ENCODE data around the gene NIPAL4.

Gene NIPAL4

GRCh38 chr5:157492886-157493285, 32.9 kb downstream of the NIPAL4 start:
- Histone ChIP-seq H3K27me3 (ENCODE audit: control insufficient read depth, insufficient read depth, low read length) (no peaks in the 10 kb centered on the region), H3K4me1 (ENCODE audit: control insufficient read depth, insufficient read depth, low read length) (no peaks in the 10 kb centered on the region), H3K4me3 (ENCODE audit: low read depth, low read length) (no peak overlapping the region), H3K9ac (ENCODE audit: low read depth, low read length) (no peak overlapping the region), H3K36me3 (ENCODE audit: control insufficient read depth, insufficient read depth, low read length) (no peaks in the 10 kb centered on the region), H3K9me3 (ENCODE audit: control insufficient read depth, insufficient read depth, low read length) (no peaks in the 10 kb centered on the region)

DNA sequence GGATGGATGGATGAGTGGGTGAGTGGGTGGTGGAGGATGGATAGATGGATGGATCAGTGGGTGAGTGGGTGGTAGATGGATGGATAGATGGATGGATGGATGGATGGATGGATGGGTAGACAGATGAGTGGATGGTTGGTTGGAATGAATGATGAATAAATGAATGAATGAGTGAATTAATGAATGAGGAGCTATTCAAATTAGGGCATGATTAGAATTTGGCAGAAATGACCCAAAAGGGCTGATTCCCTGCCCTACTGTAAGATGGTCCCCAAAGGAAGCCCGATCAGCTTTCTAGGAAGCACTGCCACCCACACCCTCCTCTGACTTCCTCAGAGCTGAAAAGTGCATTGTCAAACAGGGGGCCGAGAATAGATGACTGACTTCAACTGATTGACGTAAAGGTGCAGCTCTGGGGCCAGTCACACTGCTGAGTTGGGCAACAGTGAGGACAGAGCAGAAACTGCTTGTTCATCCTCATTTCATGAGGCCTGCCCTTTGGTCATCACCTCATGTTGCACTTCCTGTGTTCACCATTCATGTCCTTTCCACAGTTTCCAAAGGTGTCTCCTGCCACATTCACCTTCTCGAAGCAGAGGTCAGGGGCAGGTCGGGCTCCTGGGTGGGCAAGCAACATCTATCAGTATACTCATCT, 34.3 kb downstream of the NIPAL4 start:
- no peak overlapping the region for H3K4me3 ChIP-seq (ENCODE audit: low read depth, low read length)
- no peaks in the 10 kb centered on the region for H3K27me3 ChIP-seq (ENCODE audit: control insufficient read depth, insufficient read depth, low read length)
- no peaks in the 10 kb centered on the region for H3K36me3 ChIP-seq (ENCODE audit: control insufficient read depth, insufficient read depth, low read length)
- H3K9ac ChIP-seq (ENCODE audit: low read depth, low read length), result no peak overlapping the region
- H3K9me3 ChIP-seq (ENCODE audit: control insufficient read depth, insufficient read depth, low read length), result no peaks in the 10 kb centered on the region
- no peaks in the 10 kb centered on the region for H3K4me1 ChIP-seq (ENCODE audit: control insufficient read depth, insufficient read depth, low read length)

DNA sequence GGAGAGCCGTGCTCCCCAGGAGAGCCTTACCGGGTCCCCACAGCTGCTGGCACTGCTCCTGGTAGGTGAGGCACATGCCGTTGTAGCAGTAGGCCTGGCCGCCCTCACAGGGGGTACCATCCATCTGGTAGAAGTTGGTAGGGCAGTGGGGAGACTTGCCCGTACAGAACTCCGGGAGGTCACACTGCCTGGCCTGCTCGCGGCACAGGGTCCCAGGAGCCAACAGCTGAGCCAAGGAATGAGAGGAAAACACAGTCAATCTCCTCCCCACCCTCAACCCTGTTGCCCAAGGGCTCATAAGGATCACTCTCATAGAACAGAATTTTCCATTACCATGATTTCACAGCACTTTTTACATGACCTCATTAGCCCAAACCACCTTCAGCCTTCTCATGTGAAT, 36.9 kb downstream of the NIPAL4 start:
- H3K9ac ChIP-seq (ENCODE audit: low read depth, low read length), result no peak overlapping the region

DNA sequence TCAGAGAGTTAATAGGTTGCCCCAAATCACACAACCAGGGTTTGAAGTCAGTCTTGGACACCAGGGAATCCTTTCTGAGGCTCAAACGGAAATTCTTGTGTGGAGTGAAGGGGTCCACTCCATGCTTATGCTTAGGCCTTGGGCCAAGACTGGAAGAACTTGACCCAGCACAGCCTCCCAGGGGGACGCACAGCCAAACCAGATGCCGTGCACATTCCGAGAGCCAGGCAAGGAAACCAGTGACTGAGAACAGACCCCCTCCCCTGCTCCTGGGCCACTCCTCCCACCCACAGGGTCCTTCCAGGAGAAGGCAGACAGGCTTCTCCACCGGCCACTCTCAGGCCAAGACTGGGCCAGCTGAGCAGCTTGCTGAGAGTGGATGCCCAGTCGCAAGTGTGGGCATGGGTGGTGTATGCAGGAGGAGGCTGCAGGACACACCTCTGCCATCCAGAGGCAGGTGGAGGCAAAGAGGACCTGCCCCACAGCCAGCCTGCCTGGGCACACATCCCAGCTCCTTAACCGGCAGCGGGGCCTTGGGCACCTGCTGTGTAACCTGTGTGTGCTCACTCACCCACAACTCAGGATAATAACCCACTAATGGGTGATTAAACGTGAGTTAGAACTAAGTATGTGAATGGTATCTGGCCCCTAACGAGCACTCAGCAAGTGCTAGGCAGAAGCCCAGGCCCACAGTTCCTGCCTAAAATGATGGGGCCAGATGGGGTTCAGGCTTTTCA, 38.0 kb downstream of the NIPAL4 start:
- no peak overlapping the region for H3K9ac ChIP-seq (ENCODE audit: low read depth, low read length)
- H3K27me3 ChIP-seq (ENCODE audit: control insufficient read depth, insufficient read depth, low read length), result no peaks in the 10 kb centered on the region
- H3K4me1 ChIP-seq (ENCODE audit: control insufficient read depth, insufficient read depth, low read length), result no peaks in the 10 kb centered on the region
- H3K36me3 ChIP-seq (ENCODE audit: control insufficient read depth, insufficient read depth, low read length), result no peaks in the 10 kb centered on the region
- H3K9me3 ChIP-seq (ENCODE audit: control insufficient read depth, insufficient read depth, low read length), result no peaks in the 10 kb centered on the region
- no peak overlapping the region for H3K4me3 ChIP-seq (ENCODE audit: low read depth, low read length)

More for the DNA sequence above, 36.9 kb downstream of the NIPAL4 start:
- H3K4me3 ChIP-seq (ENCODE audit: low read depth, low read length), result no peak overlapping the region
- no peaks in the 10 kb centered on the region for H3K4me1 ChIP-seq (ENCODE audit: control insufficient read depth, insufficient read depth, low read length)
- H3K36me3 ChIP-seq (ENCODE audit: control insufficient read depth, insufficient read depth, low read length), result no peaks in the 10 kb centered on the region
- H3K27me3 ChIP-seq (ENCODE audit: control insufficient read depth, insufficient read depth, low read length), result no peaks in the 10 kb centered on the region
- no peaks in the 10 kb centered on the region for H3K9me3 ChIP-seq (ENCODE audit: control insufficient read depth, insufficient read depth, low read length)

GRCh38 chr5:157502143-157502647, 42.2 kb downstream of the NIPAL4 start:
- Histone ChIP-seq H3K27me3 (ENCODE audit: control insufficient read depth, insufficient read depth, low read length) (no peaks in the 10 kb centered on the region), H3K4me1 (ENCODE audit: control insufficient read depth, insufficient read depth, low read length) (no peaks in the 10 kb centered on the region), H3K9ac (ENCODE audit: low read depth, low read length) (no peak overlapping the region), H3K4me3 (ENCODE audit: low read depth, low read length) (no peak overlapping the region), H3K36me3 (ENCODE audit: control insufficient read depth, insufficient read depth, low read length) (no peaks in the 10 kb centered on the region), H3K9me3 (ENCODE audit: control insufficient read depth, insufficient read depth, low read length) (no peaks in the 10 kb centered on the region)

DNA sequence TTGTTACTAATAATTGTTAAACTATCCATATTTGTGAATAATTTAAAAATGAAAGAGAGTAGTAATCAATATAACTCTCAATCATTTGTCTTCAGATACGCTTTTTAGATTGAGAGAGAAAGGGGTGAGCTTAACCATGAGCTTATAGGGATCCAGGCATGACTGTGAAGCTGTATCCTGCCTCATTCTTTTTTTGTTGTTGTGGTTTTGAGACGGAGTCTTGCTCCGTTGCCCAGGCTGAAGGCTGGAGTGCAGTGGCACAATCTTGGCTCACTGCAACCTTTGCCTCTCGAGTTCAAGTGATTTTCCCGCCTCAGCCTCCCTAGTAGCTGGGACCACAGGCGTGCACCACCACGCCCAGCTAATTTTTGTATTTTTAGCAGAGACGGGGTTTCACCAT, 44.0 kb downstream of the NIPAL4 start:
- H3K27me3 ChIP-seq (ENCODE audit: control insufficient read depth, insufficient read depth, low read length), result no peaks in the 10 kb centered on the region
- no peaks in the 10 kb centered on the region for H3K4me1 ChIP-seq (ENCODE audit: control insufficient read depth, insufficient read depth, low read length)
- H3K9ac ChIP-seq (ENCODE audit: low read depth, low read length), result no peak overlapping the region
- no peak overlapping the region for H3K4me3 ChIP-seq (ENCODE audit: low read depth, low read length)
- H3K36me3 ChIP-seq (ENCODE audit: control insufficient read depth, insufficient read depth, low read length), result no peaks in the 10 kb centered on the region
- H3K9me3 ChIP-seq (ENCODE audit: control insufficient read depth, insufficient read depth, low read length), result no peaks in the 10 kb centered on the region

- Histone ChIP-seq H3K4me3 (ENCODE audit: low read depth, low read length) (no peak overlapping the region), H3K27me3 (ENCODE audit: control insufficient read depth, insufficient read depth, low read length) (no peaks in the 10 kb centered on the region), H3K36me3 (ENCODE audit: control insufficient read depth, insufficient read depth, low read length) (no peaks in the 10 kb centered on the region), H3K9me3 (ENCODE audit: control insufficient read depth, insufficient read depth, low read length) (no peaks in the 10 kb centered on the region), H3K4me1 (ENCODE audit: control insufficient read depth, insufficient read depth, low read length) (no peaks in the 10 kb centered on the region), H3K9ac (ENCODE audit: low read depth, low read length) (no peak overlapping the region)
Measured at GRCh38 chr5:157505496-157505895, 45.5 kb downstream of the NIPAL4 start.

GRCh38 chr5:157506066-157506590, 46.1 kb downstream of the NIPAL4 start:
- H3K36me3 ChIP-seq (ENCODE audit: control insufficient read depth, insufficient read depth, low read length), result no peaks in the 10 kb centered on the region
- H3K9me3 ChIP-seq (ENCODE audit: control insufficient read depth, insufficient read depth, low read length), result no peaks in the 10 kb centered on the region

GRCh38 chr5:157506981-157507780, 47.2 kb downstream of the NIPAL4 start:
- Histone ChIP-seq H3K4me3 (ENCODE audit: low read depth, low read length) (no peak overlapping the region), H3K27me3 (ENCODE audit: control insufficient read depth, insufficient read depth, low read length) (no peaks in the 10 kb centered on the region), H3K36me3 (ENCODE audit: control insufficient read depth, insufficient read depth, low read length) (no peaks in the 10 kb centered on the region), H3K4me1 (ENCODE audit: control insufficient read depth, insufficient read depth, low read length) (no peaks in the 10 kb centered on the region), H3K9me3 (ENCODE audit: control insufficient read depth, insufficient read depth, low read length) (no peaks in the 10 kb centered on the region), H3K9ac (ENCODE audit: low read depth, low read length) (no peak overlapping the region)

More at GRCh38 chr5:157506066-157506590, 46.1 kb downstream of the NIPAL4 start:
- Histone ChIP-seq H3K4me1 (ENCODE audit: control insufficient read depth, insufficient read depth, low read length) (no peaks in the 10 kb centered on the region), H3K27me3 (ENCODE audit: control insufficient read depth, insufficient read depth, low read length) (no peaks in the 10 kb centered on the region), H3K9ac (ENCODE audit: low read depth, low read length) (no peak overlapping the region), H3K4me3 (ENCODE audit: low read depth, low read length) (no peak overlapping the region)

GRCh38 chr5:157509093-157509492, 49.1 kb downstream of the NIPAL4 start:
- no peaks in the 10 kb centered on the region for H3K9me3 ChIP-seq (ENCODE audit: control insufficient read depth, insufficient read depth, low read length)
- no peak overlapping the region for H3K9ac ChIP-seq (ENCODE audit: low read depth, low read length)
- no peaks in the 10 kb centered on the region for H3K4me1 ChIP-seq (ENCODE audit: control insufficient read depth, insufficient read depth, low read length)
- no peaks in the 10 kb centered on the region for H3K36me3 ChIP-seq (ENCODE audit: control insufficient read depth, insufficient read depth, low read length)
- no peaks in the 10 kb centered on the region for H3K27me3 ChIP-seq (ENCODE audit: control insufficient read depth, insufficient read depth, low read length)
- H3K4me3 ChIP-seq (ENCODE audit: low read depth, low read length), result no peak overlapping the region

GRCh38 chr5:157509587-157509986, 49.6 kb downstream of the NIPAL4 start:
- Histone ChIP-seq H3K4me3 (ENCODE audit: low read depth, low read length) (no peak overlapping the region), H3K9ac (ENCODE audit: low read depth, low read length) (no peak overlapping the region), H3K27me3 (ENCODE audit: control insufficient read depth, insufficient read depth, low read length) (no peaks in the 10 kb centered on the region), H3K36me3 (ENCODE audit: control insufficient read depth, insufficient read depth, low read length) (no peaks in the 10 kb centered on the region), H3K9me3 (ENCODE audit: control insufficient read depth, insufficient read depth, low read length) (no peaks in the 10 kb centered on the region), H3K4me1 (ENCODE audit: control insufficient read depth, insufficient read depth, low read length) (no peaks in the 10 kb centered on the region)
